ENCODE data around the gene HBG2.

Gene HBG2

GRCh38 chr11:5247472-5248192 lies 6.9 kb downstream of the HBG2 start:
- no peak for DNase-seq

GRCh38 chr11:5246772-5247471 lies 7.7 kb downstream of the HBG2 start:
- no peak for DNase-seq

GRCh38 chr11:5245155-5245554 lies 9.4 kb downstream of the HBG2 start:
- DNase-seq = no peak

- DNase-seq = no peak
Observed at GRCh38 chr11:5243816-5244180, 10.8 kb downstream of the HBG2 start.

- DNase-seq = no peak
Observed at GRCh38 chr11:5242933-5243815, 11.4 kb downstream of the HBG2 start.

- DNase-seq = no peak
Observed at GRCh38 chr11:5242208-5242607, 12.4 kb downstream of the HBG2 start.

- DNase-seq = no peak
Observed at GRCh38 chr11:5241458-5241857, 13.1 kb downstream of the HBG2 start.

GRCh38 chr11:5240458-5240857 lies 14.1 kb downstream of the HBG2 start:
- DNase-seq = no peak

GRCh38 chr11:5240056-5240455 lies 14.5 kb downstream of the HBG2 start:
- no peak for DNase-seq

GRCh38 chr11:5239046-5239445 lies 15.5 kb downstream of the HBG2 start:
- DNase-seq = no peak

GRCh38 chr11:5238486-5238885 lies 16.1 kb downstream of the HBG2 start:
- no peak for DNase-seq

GRCh38 chr11:5237420-5237819 lies 17.2 kb downstream of the HBG2 start:
- no peak for DNase-seq

GRCh38 chr11:5235364-5236095 lies 19.1 kb downstream of the HBG2 start:
- DNase-seq = no peak

GRCh38 chr11:5234381-5234834 lies 20.2 kb downstream of the HBG2 start, which contains the start of gene HBD:
HBD (minus strand) TSS chr11:5234483; CDS start chr11:5234433, 50 bp downstream.
- no peak for DNase-seq

- DNase-seq = no peak
Observed at GRCh38 chr11:5233307-5233706, 21.3 kb downstream of the HBG2 start.

GRCh38 chr11:5232821-5233220 lies 21.8 kb downstream of the HBG2 start:
- DNase-seq = no peak

- no peak for DNase-seq
Observed at GRCh38 chr11:5232176-5232575, 22.4 kb downstream of the HBG2 start.

GRCh38 chr11:5231111-5231510 lies 23.5 kb downstream of the HBG2 start:
- no peak for DNase-seq

- DNase-seq = no peak
Observed at GRCh38 chr11:5230266-5230665, 24.3 kb downstream of the HBG2 start.

GRCh38 chr11:5229796-5230195 lies 24.8 kb downstream of the HBG2 start:
- no peak for DNase-seq

- DNase-seq = no peak
Observed at GRCh38 chr11:5229356-5229755, 25.2 kb downstream of the HBG2 start.

- no peak for DNase-seq
Observed at GRCh38 chr11:5228124-5228523, 26.5 kb downstream of the HBG2 start.

- DNase-seq = no peak
Observed at GRCh38 chr11:5227681-5228080, 26.9 kb downstream of the HBG2 start.

Measured in CD4-positive, alpha-beta T cell treated with Interleukin-12 subunit alpha and Interleukin-12 subunit beta, for 1 hour (primary cell).